ENCODE results near the gene MAN2A1.

The MAN2A1 gene

DNA sequence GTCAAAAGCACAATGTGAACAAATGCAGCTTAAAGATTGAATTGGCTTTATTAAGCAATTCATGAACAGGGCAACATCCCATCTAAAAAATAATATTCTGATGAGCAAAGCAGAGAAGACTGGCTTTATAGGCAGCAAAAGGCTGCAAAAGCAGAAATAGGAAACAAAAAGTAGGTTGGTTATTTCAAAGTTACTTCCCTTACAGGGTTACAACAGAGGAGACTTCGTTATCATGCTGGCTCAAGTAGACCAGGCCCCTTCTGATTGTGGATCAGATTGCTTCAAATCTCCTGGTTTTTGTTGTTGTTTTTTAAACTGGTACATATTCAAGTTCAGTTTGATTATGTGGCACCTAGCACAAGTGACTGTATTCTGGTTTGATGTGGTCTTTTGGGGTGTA is 73.1 kb downstream of the MAN2A1 start:
- H3K4me3 ChIP-seq (ENCODE audit: low read depth, low read length): no peak overlapping the region
- TF ChIP-seq CTCF (IDR thresholded peaks at IDR 0.05; ENCODE audit: borderline replicate concordance, insufficient read depth, low read depth, low read length): no peak

GRCh38 chr5:109767184-109767995 is 77.7 kb downstream of the MAN2A1 start:
- H3K4me3 ChIP-seq (ENCODE audit: low read depth, low read length): no peak overlapping the region
- no peak for TF ChIP-seq CTCF (IDR thresholded peaks at IDR 0.05; ENCODE audit: borderline replicate concordance, insufficient read depth, low read depth, low read length)

DNA sequence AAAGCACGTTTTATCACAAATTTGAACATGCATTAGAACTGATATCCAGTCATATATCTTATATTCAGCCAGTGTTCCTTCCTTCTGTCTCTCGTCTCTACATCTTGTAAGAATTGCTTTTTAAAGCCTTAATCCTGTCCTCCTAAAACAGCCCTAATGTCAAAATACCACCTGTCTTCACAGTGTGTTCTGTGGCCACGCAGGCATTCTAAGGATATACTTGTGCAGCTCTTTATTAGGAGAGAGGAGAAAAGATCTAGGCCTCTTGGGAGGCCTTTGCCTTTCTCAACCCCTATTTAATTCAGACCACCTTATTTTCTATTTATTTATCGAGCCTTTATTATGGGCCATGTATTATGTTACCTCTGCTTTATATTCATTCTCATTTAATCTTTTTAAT is 78.3 kb downstream of the MAN2A1 start:
- no peak for TF ChIP-seq CTCF (IDR thresholded peaks at IDR 0.05; ENCODE audit: borderline replicate concordance, insufficient read depth, low read depth, low read length)
- no peak overlapping the region for H3K4me3 ChIP-seq (ENCODE audit: low read depth, low read length)

GRCh38 chr5:109769597-109770291 is 80.0 kb downstream of the MAN2A1 start:
- no peak for TF ChIP-seq CTCF (IDR thresholded peaks at IDR 0.05; ENCODE audit: borderline replicate concordance, insufficient read depth, low read depth, low read length)
- no peak overlapping the region for H3K4me3 ChIP-seq (ENCODE audit: low read depth, low read length)

GRCh38 chr5:109775130-109775529 is 85.4 kb downstream of the MAN2A1 start:
- TF ChIP-seq CTCF (IDR thresholded peaks at IDR 0.05; ENCODE audit: borderline replicate concordance, insufficient read depth, low read depth, low read length): no peak
- H3K4me3 ChIP-seq (ENCODE audit: low read depth, low read length): no peak overlapping the region

- TF ChIP-seq CTCF (IDR thresholded peaks at IDR 0.05; ENCODE audit: borderline replicate concordance, insufficient read depth, low read depth, low read length): no peak
- H3K4me3 ChIP-seq (ENCODE audit: low read depth, low read length): no peak overlapping the region
These were observed 89.5 kb downstream of the MAN2A1 start for GRCh38 chr5:109779036-109779735.
